Mesendoderm (in vitro differentiated cells): ENCODE data around the gene GPI.
"Not testable (repeated sequence)": the region's sequence is repeated elsewhere in the genome, so short reads cannot be mapped to it uniquely, and the experiment has no call there.

Source experiments
- DNase-seq: peaks from one replicate; pipeline ENCODE4 v3.0.0; 2013
- H2AK5ac ChIP-seq: 2 replicates; pipeline ENCODE4 v1.6.1; 2013; ENCODE audit warnings: low read length, inconsistent platforms
- H2BK120ac ChIP-seq: 2 replicates; pipeline ENCODE4 v1.6.1; 2013; ENCODE audit warnings: low read depth, mild to moderate bottlenecking, low read length, moderate library complexity, mixed read lengths
- H2BK15ac ChIP-seq: replicated peaks from 2 replicates; pipeline ENCODE4 v1.6.1; 2013; ENCODE audit warnings: low read depth, mild to moderate bottlenecking, moderate library complexity
- H2BK5ac ChIP-seq: 2 replicates; pipeline ENCODE4 v1.6.1; 2013; ENCODE audit warnings: low read length, inconsistent platforms
- H3K18ac ChIP-seq: 2 replicates; pipeline ENCODE4 v1.6.1; 2013; ENCODE audit warnings: mild to moderate bottlenecking, low read length, mixed read lengths
- H3K23ac ChIP-seq: one replicate; pipeline ENCODE4 v1.6.1; 2013; ENCODE audit warnings: low read length
- H3K27ac ChIP-seq: 2 replicates; pipeline ENCODE4 v1.5.1; 2013; ENCODE audit warnings: low read depth, mild to moderate bottlenecking, inconsistent platforms, low read length, moderate library complexity
- H3K27me3 ChIP-seq: 2 replicates; pipeline ENCODE4 v1.6.1; 2013; ENCODE audit warnings: low read length, control low read depth, mild to moderate bottlenecking, inconsistent platforms; ENCODE audit not compliant: insufficient read depth, poor library complexity
- H3K36me3 ChIP-seq: 2 replicates; pipeline ENCODE4 v1.6.1; 2013; ENCODE audit warnings: low read length, inconsistent platforms; ENCODE audit not compliant: control insufficient read depth, insufficient read depth
- H3K4ac ChIP-seq: one replicate; pipeline ENCODE4 v1.6.1; 2013; ENCODE audit warnings: low read depth, mild to moderate bottlenecking, low read length, moderate library complexity
- H3K4me1 ChIP-seq: 2 replicates; pipeline ENCODE4 v1.6.1; 2013; ENCODE audit warnings: low read depth, low read length, inconsistent platforms; ENCODE audit not compliant: control insufficient read depth
- H3K4me2 ChIP-seq: 2 replicates; pipeline ENCODE4 v1.6.1; 2013; ENCODE audit warnings: low read length
- H3K4me3 ChIP-seq: 2 replicates; pipeline ENCODE4 v1.5.1; 2013; ENCODE audit warnings: mild to moderate bottlenecking, low read length
- H3K56ac ChIP-seq: one replicate; pipeline ENCODE4 v1.6.1; 2013; ENCODE audit warnings: low read length
- H3K79me1 ChIP-seq: 2 replicates; pipeline ENCODE4 v1.6.1; 2013; ENCODE audit warnings: low read length, inconsistent platforms
- H3K79me2 ChIP-seq: 2 replicates; pipeline ENCODE4 v1.6.1; 2013; ENCODE audit warnings: mild to moderate bottlenecking, low read length; ENCODE audit not compliant: control insufficient read depth, insufficient read depth
- H3K9ac ChIP-seq: 2 replicates; pipeline ENCODE4 v1.6.1; 2013; ENCODE audit warnings: low read length, inconsistent platforms
- H4K5ac ChIP-seq: one replicate; pipeline ENCODE4 v1.6.1; 2013; ENCODE audit warnings: low read length
- H4K8ac ChIP-seq: one replicate; pipeline ENCODE4 v1.6.1; 2013; ENCODE audit warnings: low read depth, mild to moderate bottlenecking, control low read depth, low read length, moderate library complexity
- WGBS: extraction: QIAGEN DNeasy Blood & Tissue Kit; methylation state at CpG from one replicate; pipeline ENCODE4 v1.1.7; 2013; ENCODE audit warnings: low lambda C conversion rate, missing lambda C conversion rate; ENCODE audit not compliant: insufficient coverage; ENCODE audit errors: extremely low coverage; 5-methylcytosine and 5-hydroxymethylcytosine counted together

GPI gene

GRCh38 chr19:34400844-34401243, 35.8 kb downstream of the GPI start:
- not testable (repeated sequence) for H3K4me2 ChIP-seq, H3K56ac ChIP-seq, H2BK5ac ChIP-seq, H3K4ac ChIP-seq, H3K27me3 ChIP-seq, H4K8ac ChIP-seq, H3K18ac ChIP-seq, H3K79me2 ChIP-seq, H4K5ac ChIP-seq, H3K27ac ChIP-seq, H3K36me3 ChIP-seq, H3K79me1 ChIP-seq, DNase-seq, H2BK15ac ChIP-seq, H3K4me1 ChIP-seq, H3K9ac ChIP-seq, H3K23ac ChIP-seq, H2BK120ac ChIP-seq, H2AK5ac ChIP-seq, H3K4me3 ChIP-seq
- no CpG with 5 or more reads among the region's 8 CpGs for WGBS

- Histone ChIP-seq H3K36me3 (peaks cover 2% of the 10 kb centered on the region), H3K27me3 (no peaks in the 10 kb centered on the region), H3K27ac (no peak overlapping the region), H3K18ac (no peak overlapping the region), H2BK5ac (no peak overlapping the region), H3K23ac (no peak overlapping the region), H3K56ac (no peak overlapping the region), H3K4me3 (no peak overlapping the region), H3K4ac (no peak overlapping the region), H2BK15ac (no peak overlapping the region), H3K4me2 (no peak overlapping the region), H4K8ac (no peak overlapping the region), H4K5ac (no peak overlapping the region), H3K79me1 (no peaks in the 10 kb centered on the region), H3K4me1 (no peaks in the 10 kb centered on the region), H2AK5ac (no peak overlapping the region), H2BK120ac (no peak overlapping the region), H3K79me2 (peaks cover 6% of the 10 kb centered on the region), H3K9ac (no peak overlapping the region)
- no CpG with 5 or more reads among the region's 8 CpGs for WGBS
- no peak for DNase-seq
Observed at GRCh38 chr19:34402074-34402600, 37.1 kb downstream of the GPI start.

- WGBS, result no CpG with 5 or more reads among the region's 6 CpGs
- H4K5ac ChIP-seq, result no peak overlapping the region
Observed at GRCh38 chr19:34403784-34404108, 38.8 kb downstream of the GPI start.

GRCh38 chr19:34404109-34404909, 39.3 kb downstream of the GPI start, which contains the start of gene PDCD2L:
PDCD2L (plus strand) TSS chr19:34404399; CDS start chr19:34404431, 32 bp downstream.
- no peak within 1 kb of the TSS for H2BK5ac ChIP-seq
- DNase-seq, result peak; percentile 95
- WGBS, result no CpG with 5 or more reads among the region's 69 CpGs

More at GRCh38 chr19:34403784-34404108, 38.8 kb downstream of the GPI start:
- no peak overlapping the region for H2BK5ac ChIP-seq
- no peak overlapping the region for H3K18ac ChIP-seq
- H3K9ac ChIP-seq, result peak overlapping the region; percentile 92
- no peak overlapping the region for H4K8ac ChIP-seq
- H3K23ac ChIP-seq, result no peak overlapping the region
- H3K27ac ChIP-seq, result no peak overlapping the region
- H3K4ac ChIP-seq, result no peak overlapping the region
- no peak overlapping the region for H2AK5ac ChIP-seq
- no peak overlapping the region for H2BK15ac ChIP-seq
- no peaks in the 10 kb centered on the region for H3K4me1 ChIP-seq
- H3K4me3 ChIP-seq, result no peak overlapping the region
- peaks cover 2% of the 10 kb centered on the region for H3K36me3 ChIP-seq
- no peaks in the 10 kb centered on the region for H3K79me1 ChIP-seq
- peak overlapping the region; percentile 80 for H3K56ac ChIP-seq
- no peaks in the 10 kb centered on the region for H3K27me3 ChIP-seq
- peaks cover 7% of the 10 kb centered on the region for H3K79me2 ChIP-seq
- peak overlapping the region; percentile 59 for H3K4me2 ChIP-seq
- no peak overlapping the region for H2BK120ac ChIP-seq
- DNase-seq, result no peak

GRCh38 chr19:34405892-34406660, 41.1 kb downstream of the GPI start:
- H3K79me1 ChIP-seq, result peaks cover 1% of the 10 kb centered on the region
- H2BK5ac ChIP-seq, result no peak overlapping the region
- no CpG with 5 or more reads among the region's 13 CpGs for WGBS
- no peak overlapping the region for H3K4me3 ChIP-seq
- H2AK5ac ChIP-seq, result no peak overlapping the region
- H3K27me3 ChIP-seq, result no peaks in the 10 kb centered on the region
- no peak overlapping the region for H3K9ac ChIP-seq
- no peak overlapping the region for H3K23ac ChIP-seq
- no peak for DNase-seq
- peaks cover 8% of the 10 kb centered on the region for H3K79me2 ChIP-seq
- no peak overlapping the region for H3K4ac ChIP-seq
- no peak overlapping the region for H2BK15ac ChIP-seq
- no peak overlapping the region for H3K27ac ChIP-seq
- no peak overlapping the region for H2BK120ac ChIP-seq
- H3K36me3 ChIP-seq, result peaks cover 3% of the 10 kb centered on the region
- H3K56ac ChIP-seq, result no peak overlapping the region
- no peak overlapping the region for H4K8ac ChIP-seq
- no peaks in the 10 kb centered on the region for H3K4me1 ChIP-seq
- no peak overlapping the region for H3K4me2 ChIP-seq
- H3K18ac ChIP-seq, result no peak overlapping the region
- no peak overlapping the region for H4K5ac ChIP-seq

More at GRCh38 chr19:34404109-34404909, 39.3 kb downstream of the GPI start, which contains the start of gene PDCD2L:
- Histone ChIP-seq H2AK5ac (no peak within 1 kb of the TSS), H3K27me3 (no peaks in the 10 kb centered on the region), H2BK15ac (no peak within 1 kb of the TSS), H3K4me2 (peak within 1 kb of the TSS; percentile 68), H3K4me1 (no peaks in the 10 kb centered on the region), H4K5ac (no peak within 1 kb of the TSS), H3K23ac (no peak within 1 kb of the TSS), H2BK120ac (no peak within 1 kb of the TSS), H3K4me3 (peak within 1 kb of the TSS; percentile 85), H3K36me3 (peaks cover 2% of the 10 kb centered on the region), H3K56ac (peak within 1 kb of the TSS; percentile 98), H3K27ac (peak within 1 kb of the TSS; percentile 2), H3K18ac (peak within 1 kb of the TSS; percentile 90), H3K79me2 (peaks cover 8% of the 10 kb centered on the region), H3K9ac (peak within 1 kb of the TSS; percentile 92), H4K8ac (no peak within 1 kb of the TSS), H3K4ac (peak within 1 kb of the TSS; percentile 1), H3K79me1 (peaks cover 1% of the 10 kb centered on the region)
